ENCODE data around the gene NEU2.
"Not testable (repeated sequence)": the region's sequence is repeated elsewhere in the genome, so short reads cannot be mapped to it uniquely, and the experiment has no call there.

Gene NEU2

DNA sequence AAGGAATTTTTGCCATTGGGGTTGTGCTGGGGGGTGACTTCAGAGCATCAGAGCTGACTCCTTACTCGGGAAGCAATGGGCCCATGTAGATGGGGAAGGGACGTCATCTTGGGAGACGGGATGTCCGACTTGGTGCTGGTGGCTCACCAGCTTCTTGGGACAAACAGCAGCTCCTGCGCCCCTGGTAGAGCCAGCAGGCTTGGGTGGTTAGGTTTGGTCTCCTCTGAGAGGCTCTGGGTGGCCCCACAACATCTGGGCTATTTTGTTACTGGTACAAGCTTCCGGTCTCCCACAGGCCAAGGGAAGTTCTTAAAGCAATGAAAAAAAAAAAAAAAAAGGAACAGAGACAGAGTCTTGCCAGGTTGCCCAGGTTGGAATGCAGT lies 21.2 kb upstream of the NEU2 start:
- no peak for DNase-seq

DNA sequence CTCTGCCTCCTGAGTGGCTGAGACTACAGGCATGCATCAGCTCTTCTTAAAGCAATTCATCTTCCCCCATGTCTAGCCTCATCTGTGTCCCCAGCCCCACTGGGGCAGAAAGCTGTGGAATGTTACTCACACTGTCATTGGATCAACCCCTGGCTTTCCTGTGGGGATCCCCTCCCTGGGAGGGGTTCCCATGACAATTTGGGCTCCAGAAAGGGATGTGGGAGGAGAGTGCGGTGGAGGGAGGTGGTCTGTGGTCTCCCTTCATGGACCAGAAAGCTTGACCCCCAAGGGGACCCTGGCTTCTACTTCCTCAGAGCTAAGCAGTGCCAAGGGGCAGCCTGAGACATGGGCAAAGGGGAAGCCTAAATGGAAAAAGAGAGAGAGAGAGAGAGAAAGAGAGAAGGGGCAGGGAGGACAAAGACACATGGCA lies 20.8 kb upstream of the NEU2 start:
- no peak for DNase-seq

DNA sequence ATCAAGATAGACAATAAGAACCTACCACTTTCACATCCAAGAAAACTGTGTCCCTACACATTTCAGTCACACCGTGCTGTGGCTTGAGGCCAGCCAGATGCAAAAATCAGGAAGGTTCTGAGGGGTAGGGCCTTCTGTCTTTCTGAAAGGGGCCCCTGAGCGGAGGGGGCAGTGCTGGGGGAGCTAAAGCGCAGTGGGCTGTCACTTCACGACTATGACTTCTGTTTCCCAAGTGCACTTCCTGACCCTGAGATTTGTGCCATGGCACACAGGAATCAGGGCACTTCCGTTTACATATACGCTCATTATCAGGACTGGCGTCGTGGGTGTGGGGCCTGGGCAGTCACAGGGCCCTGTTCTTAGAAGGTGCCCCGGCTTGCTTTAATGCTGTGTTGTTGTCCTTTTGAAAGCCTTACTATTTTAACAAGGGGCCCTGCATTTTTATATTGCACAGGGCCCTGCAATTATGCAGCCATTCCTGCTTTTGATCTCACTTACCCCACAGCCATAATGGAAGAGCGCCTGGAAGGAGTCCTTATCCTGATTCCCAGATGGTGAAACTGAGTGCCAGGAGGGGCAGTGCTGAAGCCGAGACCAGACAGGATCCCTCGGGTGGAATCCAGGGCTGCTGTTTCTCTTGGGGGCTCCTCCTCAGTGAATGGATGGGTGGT lies 20.0 kb upstream of the NEU2 start:
- DNase-seq, result no peak

- DNase-seq, result no peak
Observed at GRCh38 chr2:233013027-233013461, 19.4 kb upstream of the NEU2 start, which contains the start of gene NGEF. Gene NGEF, minus strand, starts transcription at chr2:233013256. Its CDS starts 38,366 bp downstream, at chr2:232974890.

DNA sequence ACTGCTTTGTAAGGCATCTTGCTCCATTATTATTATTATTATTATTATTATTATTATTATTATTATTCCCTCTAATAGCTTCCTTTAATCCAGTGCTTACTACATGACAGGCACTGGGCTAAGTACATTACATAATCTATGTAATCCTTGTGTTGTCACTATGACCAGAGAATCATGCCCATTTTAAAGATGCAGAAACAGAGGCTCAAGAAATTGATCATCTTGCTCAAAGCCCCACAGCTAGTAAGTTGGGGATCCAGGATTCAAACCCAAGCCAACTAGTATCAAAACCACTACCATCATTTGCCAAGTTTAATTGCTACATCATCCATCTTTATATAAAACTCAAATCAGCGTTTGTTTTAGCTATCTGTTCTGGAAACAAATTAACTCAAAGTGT lies 18.8 kb upstream of the NEU2 start:
- no peak for DNase-seq

DNA sequence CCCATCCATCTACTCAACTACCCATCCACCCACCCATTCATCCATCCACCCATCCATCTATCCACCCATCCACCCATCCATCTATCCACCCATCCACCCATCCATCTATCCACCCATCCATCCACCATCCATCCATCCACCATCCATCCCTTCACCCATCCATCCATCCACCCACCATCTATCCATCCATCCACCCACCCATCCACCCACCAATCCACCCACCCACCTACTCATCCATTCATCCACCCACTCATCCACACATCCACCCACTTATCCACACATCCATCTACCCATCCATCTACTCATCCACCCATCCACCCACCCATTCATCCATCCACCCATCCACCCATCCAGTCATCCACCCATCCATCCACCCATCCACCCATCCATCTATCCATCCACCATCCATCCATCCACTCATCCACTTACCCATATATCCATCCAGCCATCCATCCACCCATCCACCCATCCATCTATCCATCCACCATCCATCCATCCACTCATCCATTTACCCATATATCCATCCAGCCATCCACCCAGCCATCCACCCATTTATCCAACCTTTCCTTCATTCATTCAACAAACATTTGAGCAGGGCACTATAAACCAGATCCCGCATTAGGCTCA lies 17.3 kb upstream of the NEU2 start:
- no peak for DNase-seq

DNA sequence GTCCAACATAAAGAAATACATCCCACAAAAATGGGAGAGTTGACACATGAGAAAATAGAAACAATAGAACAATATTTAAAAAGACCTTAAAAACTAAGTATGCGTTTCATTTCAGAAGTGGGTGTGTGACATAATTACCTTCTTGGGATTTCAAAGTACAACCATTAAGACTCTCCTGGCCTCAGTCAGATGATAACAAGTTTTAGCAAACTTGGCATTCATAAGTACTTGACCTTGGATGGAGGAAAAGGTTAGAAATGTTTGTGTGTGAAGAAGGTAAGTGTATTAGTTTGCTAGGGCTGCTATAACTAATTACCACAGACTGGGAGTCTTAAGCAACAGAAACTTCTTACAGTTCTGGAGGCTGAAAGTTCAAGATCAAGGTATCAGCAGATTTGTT lies 14.5 kb upstream of the NEU2 start:
- no peak for DNase-seq

DNA sequence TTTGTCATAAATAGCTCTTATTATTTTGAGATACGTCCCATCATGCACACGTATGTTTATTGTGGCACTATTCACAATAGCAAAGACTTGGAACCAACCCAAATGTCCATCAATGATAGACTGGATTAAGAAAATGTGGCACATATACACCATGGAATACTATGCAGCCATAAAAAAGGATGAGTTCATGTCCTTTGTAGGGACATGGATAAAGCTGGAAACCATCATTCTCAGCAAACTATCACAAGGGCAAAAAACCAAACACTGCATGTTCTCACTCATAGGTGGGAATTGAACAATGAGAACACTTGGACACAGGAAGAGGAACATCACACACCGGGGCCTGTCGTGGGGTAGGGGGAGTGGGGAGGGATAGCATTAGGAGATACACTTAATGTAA lies 12.9 kb upstream of the NEU2 start:
- not testable (repeated sequence) for DNase-seq

DNA sequence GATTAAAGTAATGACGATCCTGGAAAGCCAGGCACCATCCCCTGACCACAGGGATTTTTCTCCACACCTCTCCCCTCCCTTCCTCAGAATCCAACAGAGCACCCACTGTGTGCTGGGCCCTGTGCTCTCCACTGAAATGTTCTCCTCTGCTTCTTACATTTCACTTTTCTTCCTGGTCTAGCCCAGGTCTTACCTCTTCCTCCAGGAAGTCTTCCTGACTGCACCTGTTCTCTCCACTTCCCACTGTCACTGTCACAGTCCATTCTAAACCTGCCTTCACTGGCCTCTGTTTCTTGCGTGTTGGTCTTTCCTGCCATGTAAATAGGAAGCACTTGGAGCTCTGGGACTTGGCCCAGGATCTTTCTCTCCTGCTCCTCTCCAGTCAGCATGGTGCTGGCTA lies 12.0 kb upstream of the NEU2 start:
- no peak for DNase-seq

DNA sequence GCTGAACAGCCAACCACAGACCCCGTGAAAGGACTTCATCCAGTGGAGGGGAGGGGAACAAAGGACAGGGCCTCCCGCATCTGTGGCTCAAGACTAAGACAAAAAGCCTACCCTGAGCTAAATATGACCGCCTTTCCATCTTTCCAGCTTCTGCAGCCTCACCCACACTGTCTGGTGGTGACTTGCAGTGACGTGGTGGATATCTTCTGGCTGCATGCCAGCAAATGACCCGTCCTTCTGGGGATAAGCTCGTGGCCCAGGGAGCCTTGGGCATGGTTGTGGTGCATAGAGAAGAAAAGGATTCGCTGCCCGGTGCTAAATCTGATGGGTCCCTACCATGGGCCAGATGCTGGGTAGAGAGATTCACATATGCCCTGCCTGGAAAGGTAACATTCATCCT lies 10.7 kb upstream of the NEU2 start:
- DNase-seq, result no peak

GRCh38 chr2:233022561-233022960 lies 9.9 kb upstream of the NEU2 start:
- no peak for DNase-seq

- no peak for DNase-seq
Observed at GRCh38 chr2:233023007-233023760, 9.3 kb upstream of the NEU2 start.

GRCh38 chr2:233023761-233024410 lies 8.6 kb upstream of the NEU2 start:
- no peak for DNase-seq

- DNase-seq, result no peak
Observed at GRCh38 chr2:233025706-233026105, 6.8 kb upstream of the NEU2 start.

- no peak for DNase-seq
Observed at GRCh38 chr2:233026198-233026813, 6.2 kb upstream of the NEU2 start.

- no peak for DNase-seq
Observed at GRCh38 chr2:233029321-233029720, 3.2 kb upstream of the NEU2 start.

- no peak for DNase-seq
Observed at GRCh38 chr2:233031556-233032500, 644 bp upstream of the NEU2 start.

DNA sequence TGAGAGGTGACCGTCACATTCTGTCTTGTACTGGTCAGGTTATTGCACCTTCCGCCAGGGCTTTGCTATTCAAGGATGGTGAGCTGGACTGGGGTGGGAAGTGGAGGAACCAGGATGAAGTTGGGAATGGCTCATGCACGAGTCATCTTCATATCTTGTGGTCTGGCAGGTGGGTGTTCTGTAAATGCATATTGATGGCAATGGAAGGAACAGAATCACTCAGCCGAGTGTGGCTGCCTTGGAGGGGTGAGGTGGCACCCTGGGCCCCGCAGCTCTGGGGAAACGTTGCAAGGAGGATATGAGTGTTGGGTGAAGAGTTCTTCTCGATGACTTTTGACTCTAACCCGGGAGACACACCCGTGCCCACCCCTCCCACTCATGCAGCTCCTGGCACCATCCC lies 1.2 kb downstream of the NEU2 start:
- no peak for DNase-seq

DNA sequence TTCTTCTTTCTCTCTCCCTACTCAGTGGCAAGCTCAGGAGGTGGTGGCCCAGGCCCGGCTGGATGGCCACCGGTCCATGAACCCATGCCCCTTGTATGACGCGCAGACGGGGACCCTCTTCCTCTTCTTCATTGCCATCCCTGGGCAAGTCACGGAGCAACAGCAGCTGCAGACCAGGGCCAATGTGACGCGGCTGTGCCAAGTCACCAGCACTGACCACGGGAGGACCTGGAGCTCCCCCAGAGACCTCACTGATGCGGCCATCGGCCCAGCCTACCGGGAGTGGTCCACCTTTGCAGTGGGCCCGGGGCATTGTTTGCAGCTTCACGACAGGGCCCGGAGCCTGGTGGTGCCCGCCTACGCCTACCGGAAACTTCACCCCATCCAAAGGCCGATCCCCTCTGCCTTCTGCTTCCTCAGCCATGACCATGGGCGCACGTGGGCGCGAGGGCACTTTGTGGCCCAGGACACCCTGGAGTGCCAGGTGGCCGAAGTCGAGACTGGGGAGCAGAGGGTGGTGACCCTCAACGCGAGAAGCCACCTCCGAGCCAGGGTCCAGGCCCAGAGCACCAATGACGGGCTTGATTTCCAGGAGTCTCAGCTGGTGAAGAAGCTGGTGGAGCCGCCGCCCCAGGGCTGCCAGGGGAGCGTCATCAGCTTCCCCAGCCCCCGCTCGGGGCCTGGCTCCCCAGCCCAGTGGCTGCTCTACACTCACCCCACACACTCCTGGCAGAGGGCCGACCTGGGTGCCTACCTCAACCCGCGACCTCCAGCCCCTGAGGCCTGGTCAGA lies 1.8 kb downstream of the NEU2 start:
- DNase-seq, result no peak

GRCh38 chr2:233035426-233036161 lies 3.1 kb downstream of the NEU2 start:
- DNase-seq, result no peak

All from AML-193 (cell line).